Measurements from ENCODE around the gene DPF3. TPM values are rescaled to one million over a fixed set of nuclear protein-coding genes. Genes with fewer than 3 reads are reported as not detected.

DPF3 gene
- total and polyA plus RNA-seq, 2 of the 13 experiments (the other 11 are each of a cell fraction or from before 2014, with no cell fraction given) = 0.09 to 0.60 TPM

- no peak for FAIRE-seq
- 100% methylated on average over 2 of the region's 2 CpGs for WGBS (ENCODE audit: low lambda C conversion rate)
- Histone ChIP-seq H3K36me3 (replicated peaks in 1 of 2; ENCODE audit: control insufficient read depth in 1 of 2, insufficient read depth in 2 of 2, low read length in 2 of 2) (no peaks in the 10 kb centered on the region), H2AFZ (ENCODE audit: low read length) (no peak overlapping the region), H3K9ac (ENCODE audit: insufficient read depth, low read depth, low read length) (no peak overlapping the region), H3K27me3 (ENCODE audit: control insufficient read depth in 1 of 2, insufficient read depth in 2 of 2, low read length in 2 of 2) (peaks cover 0 to under 1% of the 10 kb centered on the region in 2 experiments; a peak in 1 of 5 replicates), H3K4me3 (replicated peaks in 1 of 3; ENCODE audit: insufficient read depth in 1 of 3, low read depth in 2 of 3, low read length in 3 of 3) (no peak overlapping the region), H3K27ac (ENCODE audit: extremely low read length, insufficient read depth, low read length) (no peak overlapping the region), H3K4me1 (ENCODE audit: insufficient read depth, low read length) (peaks cover 60% of the 10 kb centered on the region), H3K9me3 (ENCODE audit: low read length) (peaks cover 3% of the 10 kb centered on the region; the same call in 1 of the 2 replicates), H4K20me1 (ENCODE audit: insufficient read depth, low read length) (no peaks in the 10 kb centered on the region), H3K79me2 (ENCODE audit: insufficient read depth, low read length) (no peaks in the 10 kb centered on the region), H3K4me2 (ENCODE audit: low read depth, low read length) (no peak overlapping the region)
- TF ChIP-seq ZNF546 (CRISPR knock-in tag; conservative IDR thresholded peaks at IDR 0.05) (no peak), ZNF552 (CRISPR knock-in tag; IDR thresholded peaks at IDR 0.05; ENCODE audit: borderline replicate concordance) (no peak), ZNF331 (CRISPR knock-in tag; IDR thresholded peaks at IDR 0.05) (no peak), ONECUT2 (CRISPR knock-in tag; IDR thresholded peaks at IDR 0.05) (no peak)
- intact Hi-C loops (cut with micrococcal nuclease; ENCODE audit: unreplicated experiment) = no loop called here
- CTCF ChIA-PET (ENCODE audit: low intra/inter-chr PET ratio, low total read pairs) = interaction anchor here (0.6 kb wide), 1 partner anchor 142 kb away, joined by 3 read pairs; no protein-coding TSS in a partner anchor
- no peak for DNase-seq (ENCODE audit: low spot score)
- POLR2A ChIA-PET = no interaction called here
- ATAC-seq = no peak
- no TSS peak for BruUV-seq (replicated peaks)
- in situ Hi-C loops (cut with HindIII; ENCODE audit: extremely low pct_ligation_motif_present, low pct_unique_long_range_greater_than_20kb) = no loop called here
These were observed 111.1 kb downstream of the DPF3 start for GRCh38 chr14:72782817-72783216.

- POLR2A ChIA-PET = no interaction called here
- H3K79me2 ChIP-seq (ENCODE audit: insufficient read depth, low read length) = no peaks in the 10 kb centered on the region
- H2AFZ ChIP-seq (ENCODE audit: low read length) = no peak overlapping the region
- ATAC-seq (peak; percentile 88), FAIRE-seq (peak; percentile 47), DNase-seq (ENCODE audit: low spot score) (peak; percentile 84)
- WGBS (ENCODE audit: low lambda C conversion rate) = 20% methylated on average over 15 of the region's 15 CpGs
- H3K9ac ChIP-seq (ENCODE audit: insufficient read depth, low read depth, low read length) = no peak overlapping the region
- no peaks in the 10 kb centered on the region for H3K36me3 ChIP-seq (replicated peaks in 1 of 2; ENCODE audit: control insufficient read depth in 1 of 2, insufficient read depth in 2 of 2, low read length in 2 of 2)
- H4K20me1 ChIP-seq (ENCODE audit: insufficient read depth, low read length) = no peaks in the 10 kb centered on the region
- H3K27ac ChIP-seq (ENCODE audit: extremely low read length, insufficient read depth, low read length) = peak overlapping the region; percentile 24
- no TSS peak for BruUV-seq (replicated peaks)
- no peaks in the 10 kb centered on the region for H3K27me3 ChIP-seq (ENCODE audit: control insufficient read depth in 1 of 2, insufficient read depth in 2 of 2, low read length in 2 of 2)
- H3K9me3 ChIP-seq (ENCODE audit: low read length) = peaks cover 6% of the 10 kb centered on the region; the same call in 1 of the 2 replicates
- H3K4me2 ChIP-seq (ENCODE audit: low read depth, low read length) = peak overlapping the region; percentile 32
- in situ Hi-C loops (cut with HindIII; ENCODE audit: extremely low pct_ligation_motif_present, low pct_unique_long_range_greater_than_20kb) = no loop called here
- H3K4me1 ChIP-seq (ENCODE audit: insufficient read depth, low read length) = peaks cover 70% of the 10 kb centered on the region
- CTCF ChIA-PET (ENCODE audit: low intra/inter-chr PET ratio, low total read pairs) = no interaction called here
- H3K4me3 ChIP-seq (replicated peaks in 1 of 3; ENCODE audit: insufficient read depth in 1 of 3, low read depth in 2 of 3, low read length in 3 of 3) = no peak overlapping the region
- intact Hi-C loops (cut with micrococcal nuclease; ENCODE audit: unreplicated experiment) = no loop called here
- TF ChIP-seq RXRB (CRISPR knock-in tag; IDR thresholded peaks at IDR 0.05; ENCODE audit: borderline replicate concordance) (peak; percentile 70), ZNF75D (CRISPR knock-in tag; IDR thresholded peaks at IDR 0.05; ENCODE audit: borderline replicate concordance) (no peak), ELF3 (CRISPR knock-in tag; IDR thresholded peaks at IDR 0.05) (peak; percentile 95), TSC22D2 (CRISPR knock-in tag; IDR thresholded peaks at IDR 0.05; ENCODE audit: borderline replicate concordance) (no peak), PATZ1 (CRISPR knock-in tag; IDR thresholded peaks at IDR 0.05) (peak; percentile 92), ZGPAT (CRISPR knock-in tag; IDR thresholded peaks at IDR 0.05) (peak; percentile 47; the same call in 1 of the 2 replicates), KDM4B (CRISPR knock-in tag; IDR thresholded peaks at IDR 0.05) (no peak), EP300 (IDR thresholded peaks at IDR 0.05; ENCODE audit: low read depth in 2 of 2, low read length in 2 of 2) (peak in 1 of 2 experiments; percentile 43; a peak in 2 of 4 replicates), EP300 (CRISPR knock-in tag; IDR thresholded peaks at IDR 0.05; ENCODE audit: borderline replicate concordance) (no peak), PTBP1 (IDR thresholded peaks at IDR 0.05; ENCODE audit: low read depth, low read length, poor library complexity, severe bottlenecking) (no peak)
These were observed 112.1 kb downstream of the DPF3 start for GRCh38 chr14:72781561-72782508.
